HepG2 (cell line): ENCODE data around the gene METTL6. TPM values are rescaled to one million over a fixed set of nuclear protein-coding genes. Genes with fewer than 3 reads are reported as not detected.

Source experiments
- ATAC-seq: fragments of 200-7000 bp; cut with Tn5 transposase; 3 replicates; pipeline ENCODE4 v1.9.1; 2020; ENCODE audit warnings: mild to moderate bottlenecking, moderate library complexity
- BruUV-seq: library from RNA; stranded (reverse); fragments of 400-500 nt; replicated peaks from 2 replicates; lab custom pipeline; 2021; lab: Mats Ljungman, UMichigan
- CTCF ChIA-PET: fragments of 300-600 bp; formaldehyde crosslinking; extraction: SDS; loops from one replicate; lab custom pipeline; 2021; ENCODE audit warnings: low total read pairs, inconsistent platforms, low intra/inter-chr PET ratio; lab: Yijun Ruan, JAX
- POLR2A ChIA-PET: fragments of 350-600 bp; sonication (Branson Sonifier 250); formaldehyde crosslinking; loops from one replicate; lab custom pipeline; 2020; ENCODE audit warnings: antibody characterized with exemption, inconsistent platforms; lab: Yijun Ruan, JAX
- DNase-seq: peaks from one replicate; pipeline ENCODE4 v3.0.0-alpha.2; 2015; ENCODE audit warnings: low spot score
- FAIRE-seq: peaks from 3 replicates; lab custom pipeline; 2011; peaks lifted over from hg19 to GRCh38; lab: Jason Lieb, UNC
- H2AFZ ChIP-seq: one replicate; pipeline ENCODE4 v1.6.1; 2011; ENCODE audit warnings: low read length, inconsistent platforms
- H3K27ac ChIP-seq: fragments of 300-600 bp; 3 replicates; pipeline ENCODE4 v1.8.0; 2011; ENCODE audit warnings: mixed run types, mild to moderate bottlenecking, mixed read lengths, low read length, inconsistent platforms; ENCODE audit not compliant: insufficient read depth; ENCODE audit errors: extremely low read length
- H3K27me3 ChIP-seq, 2 experiments: fragments of 200-600 bp in 1 of 2; 2 replicates in 1 of 2; 3 replicates in 1 of 2; pipeline versions ENCODE4 v1.6.0 to v1.8.0; 2011; ENCODE audit warnings: low read length in 2 of 2, mild to moderate bottlenecking in 2 of 2, moderate library complexity in 2 of 2, inconsistent platforms in 1 of 2; ENCODE audit not compliant: insufficient read depth in 2 of 2, control insufficient read depth in 1 of 2
- H3K36me3 ChIP-seq, 2 experiments: fragments of 200-600 bp in 1 of 2; replicated peaks in 1 of 2; 2 replicates in 1 of 2; 3 replicates in 1 of 2; pipeline versions ENCODE4 v1.5.1 to v1.8.0; 2011; ENCODE audit warnings: low read length in 2 of 2, inconsistent platforms in 1 of 2; ENCODE audit not compliant: insufficient read depth in 2 of 2, control insufficient read depth in 1 of 2
- H3K4me1 ChIP-seq: 2 replicates; pipeline ENCODE4 v1.5.1; 2012; ENCODE audit warnings: low read length, inconsistent platforms; ENCODE audit not compliant: insufficient read depth
- H3K4me2 ChIP-seq: 2 replicates; pipeline ENCODE4 v1.6.0; 2011; ENCODE audit warnings: low read depth, low read length, inconsistent platforms
- H3K4me3 ChIP-seq, 3 experiments: fragments of 200-600 bp in 1 of 3; sonication (generic), shearing (Covaris generic) in 1 of 3; replicated peaks in 1 of 3; 2 replicates each; pipeline ENCODE4 v1.5.1; 2011 to 2016; ENCODE audit warnings: low read length in 3 of 3, inconsistent platforms in 2 of 3, low read depth in 2 of 3, mild to moderate bottlenecking in 2 of 3, control low read depth in 1 of 3, mixed read lengths in 1 of 3; ENCODE audit not compliant: insufficient read depth in 1 of 3
- H3K79me2 ChIP-seq: one replicate; pipeline ENCODE4 v1.6.1; 2011; ENCODE audit warnings: low read length, inconsistent platforms; ENCODE audit not compliant: insufficient read depth
- H3K9ac ChIP-seq: 2 replicates; pipeline ENCODE4 v1.6.0; 2011; ENCODE audit warnings: mild to moderate bottlenecking, low read depth, low read length, inconsistent platforms; ENCODE audit not compliant: insufficient read depth
- H3K9me3 ChIP-seq: 2 replicates; pipeline ENCODE4 v1.5.1; 2012; ENCODE audit warnings: mild to moderate bottlenecking, low read length
- H4K20me1 ChIP-seq: 2 replicates; pipeline ENCODE4 v1.6.0; 2011; ENCODE audit warnings: inconsistent platforms, mild to moderate bottlenecking, low read length, moderate library complexity; ENCODE audit not compliant: insufficient read depth
- AFF4 ChIP-seq: sonication (generic); formaldehyde crosslinking; IDR thresholded peaks from 2 replicates; pipeline ENCODE4 v1.4.0; 2020; ENCODE audit warnings: missing genetic modification reagents
- FLYWCH1 ChIP-seq: sonication (generic); formaldehyde crosslinking; IDR thresholded peaks from 2 replicates; pipeline ENCODE4 v1.8.1; 2023; ENCODE audit warnings: mild to moderate bottlenecking, missing genetic modification reagents
- KDM6A ChIP-seq: IDR thresholded peaks from 2 replicates; pipeline ENCODE4 v1.6.1; 2016; ENCODE audit warnings: low read depth
- KLF6 ChIP-seq: IDR thresholded peaks from 2 replicates; pipeline ENCODE4 v1.8.0; 2016; ENCODE audit warnings: missing biosample characterization, missing genetic modification reagents
- MTERF4 ChIP-seq: sonication (generic); formaldehyde crosslinking; IDR thresholded peaks from 2 replicates; pipeline ENCODE4 v1.8.0; 2023; ENCODE audit warnings: mild to moderate bottlenecking, missing genetic modification reagents
- NR0B2 ChIP-seq: sonication (generic); formaldehyde crosslinking; IDR thresholded peaks from 2 replicates; pipeline ENCODE4 v1.4.0; 2020; ENCODE audit warnings: mild to moderate bottlenecking, missing genetic modification reagents
- SMC3 ChIP-seq: IDR thresholded peaks from 2 replicates; pipeline ENCODE4 v1.6.1; 2011; ENCODE audit warnings: low read length, improper control_type of control experiment
- TBX2 ChIP-seq: sonication (generic); formaldehyde crosslinking; IDR thresholded peaks from 2 replicates; pipeline ENCODE4 v1.5.0; 2020; ENCODE audit warnings: missing genetic modification reagents, mild to moderate bottlenecking, borderline replicate concordance
- ZFP36L1 ChIP-seq: sonication (generic); formaldehyde crosslinking; IDR thresholded peaks from 2 replicates; pipeline ENCODE4 v1.8.0; 2022; ENCODE audit warnings: mild to moderate bottlenecking, missing genetic modification reagents, moderate library complexity
- ZNF280B ChIP-seq: sonication (generic); formaldehyde crosslinking; IDR thresholded peaks from 2 replicates; pipeline ENCODE4 v1.5.0; 2020; ENCODE audit warnings: missing genetic modification reagents, mild to moderate bottlenecking, borderline replicate concordance
- ZNF282 ChIP-seq: fragments of 450-650 bp; IDR thresholded peaks from 2 replicates; pipeline ENCODE4 v1.6.1; 2018; ENCODE audit not compliant: partially characterized antibody
- ZNF451 ChIP-seq: sonication (generic); formaldehyde crosslinking; IDR thresholded peaks from 2 replicates; pipeline ENCODE4 v1.5.0; 2020; ENCODE audit warnings: mild to moderate bottlenecking, missing genetic modification reagents
- WGBS: methylation state at CpG from one replicate; pipeline ENCODE4 v1.1.6; 2017; ENCODE audit warnings: low lambda C conversion rate; 5-methylcytosine and 5-hydroxymethylcytosine counted together
- in situ Hi-C: cut with HindIII; loops from 2 replicates; pipeline ENCODE4 v1.10.0; 2017; ENCODE audit warnings: low pct_unique_long_range_greater_than_20kb; ENCODE audit not compliant: extremely low pct_ligation_motif_present
- intact Hi-C: fragments of 100-400 bp; cut with micrococcal nuclease; formaldehyde crosslinking; loops from one replicate; pipeline ENCODE4 v1.10.0; 2022; ENCODE audit not compliant: unreplicated experiment
- polyA plus RNA-seq, 8 experiments: library from polyadenylated mRNA; depleted of rRNA in 3 of 8; stranded (reverse) in 7 of 8; unstranded in 1 of 8; fragments of >200 nt; fragmentation: Illumina TruSeq in 4 of 8; extraction: Trizol in 4 of 8; gene quantifications; 2 replicates each; pipeline versions ENCODE4 v1.2.1 to v1.2.3, GENCODE V29; 2011 to 2016; ENCODE audit warnings: low read depth in 4 of 8, missing spikeins in 1 of 8, mixed read lengths in 1 of 8; ENCODE audit not compliant: insufficient read depth in 1 of 8
- total RNA-seq, 5 experiments: library from RNA; depleted of rRNA; stranded (reverse); fragments of >200 nt; fragmentation: Illumina TruSeq; extraction: Trizol; gene quantifications; 2 replicates each; pipeline ENCODE4 v1.2.3, GENCODE V29; 2016; ENCODE audit warnings: low read depth in 1 of 5

The METTL6 gene
- total and polyA plus RNA-seq, 2 of the 13 experiments (the other 11 are each of a cell fraction or from before 2014, with no cell fraction given) = 17.2 to 29.4 TPM

- Histone ChIP-seq H3K9me3 (no peaks in the 10 kb centered on the region), H3K79me2 (no peaks in the 10 kb centered on the region), H3K36me3 (no peaks in the 10 kb centered on the region)
- FAIRE-seq (no peak), ATAC-seq (no peak)
- TF ChIP-seq ZNF282 (no peak), AFF4 (CRISPR knock-in tag) (no peak), KDM6A (CRISPR knock-in tag) (no peak)
- TF ChIP-seq, all 625 proteins: peak for 0
- Histone ChIP-seq H3K9ac (no peak overlapping the region), H2AFZ (no peak overlapping the region), H3K4me3 (no peak overlapping the region), H3K27ac (no peak overlapping the region), H3K27me3 (no peaks in the 10 kb centered on the region), H4K20me1 (no peaks in the 10 kb centered on the region), H3K4me2 (no peak overlapping the region), H3K4me1 (peaks cover 7% of the 10 kb centered on the region)
- intact Hi-C loops = no loop called here
- POLR2A ChIA-PET = no interaction called here
- BruUV-seq = no TSS peak
- in situ Hi-C loops = no loop called here
- no peak for DNase-seq
- CTCF ChIA-PET = no interaction called here
- WGBS = 86% methylated on average over 2 of the region's 2 CpGs
Observed at GRCh38 chr3:15456321-15456720, 29.0 kb upstream of the METTL6 start.

GRCh38 chr3:15455756-15456155, 28.4 kb upstream of the METTL6 start:
- DNase-seq (no peak), ATAC-seq (no peak), FAIRE-seq (no peak)
- intact Hi-C loops (no loop called here), in situ Hi-C loops (no loop called here)
- Histone ChIP-seq H3K27me3 (no peaks in the 10 kb centered on the region), H3K9ac (no peak overlapping the region), H3K27ac (no peak overlapping the region), H3K36me3 (no peaks in the 10 kb centered on the region), H3K4me3 (no peak overlapping the region), H3K4me2 (no peak overlapping the region), H2AFZ (no peak overlapping the region), H3K4me1 (peaks cover 7% of the 10 kb centered on the region), H3K9me3 (no peaks in the 10 kb centered on the region), H4K20me1 (no peaks in the 10 kb centered on the region), H3K79me2 (no peaks in the 10 kb centered on the region)
- TF ChIP-seq MTERF4 (CRISPR knock-in tag) = no peak
- no peak for TF ChIP-seq ZNF451 (CRISPR knock-in tag)
- no peak for TF ChIP-seq SMC3
- no peak for TF ChIP-seq FLYWCH1 (CRISPR knock-in tag)
- no peak for TF ChIP-seq ZNF280B
- no peak for TF ChIP-seq ZFP36L1 (CRISPR knock-in tag)
- no peak for TF ChIP-seq KLF6
- no peak for TF ChIP-seq NR0B2 (CRISPR knock-in tag)
- no peak for TF ChIP-seq TBX2 (CRISPR knock-in tag)
- CTCF ChIA-PET = no interaction called here
- BruUV-seq = no TSS peak
- POLR2A ChIA-PET = no interaction called here
- 66% methylated on average over 6 of the region's 7 CpGs for WGBS
